ENCODE measurements around the gene WDFY2. TPM values are rescaled to one million over a fixed set of nuclear protein-coding genes. Genes with fewer than 3 reads are reported as not detected.

The WDFY2 gene
- total RNA-seq, 1 experiment from 2014 or later: 26.4 TPM

DNA sequence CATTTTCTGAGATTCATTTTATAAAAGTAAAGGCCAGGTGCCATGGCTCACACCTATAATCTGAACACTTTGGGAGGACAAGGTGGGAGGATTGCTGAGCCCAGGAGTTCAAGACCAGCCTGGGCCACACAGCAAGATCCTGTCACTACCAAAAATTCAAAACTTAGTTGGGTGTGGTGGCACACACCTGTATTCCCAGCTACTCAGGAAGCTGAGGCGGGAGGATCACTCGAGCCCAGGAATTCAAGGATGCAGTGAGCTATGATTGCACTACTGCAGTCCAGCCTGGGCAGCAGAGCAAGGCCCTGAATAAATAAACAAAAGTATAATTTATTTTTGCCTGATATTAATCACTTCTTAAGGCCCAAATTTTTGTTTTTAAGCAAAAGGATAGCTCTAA lies 179.2 kb downstream of the WDFY2 start:
- Histone ChIP-seq H4K5ac (ENCODE audit: insufficient read length, low read depth, low read length) (no peak overlapping the region), H3K9me3 (ENCODE audit: control insufficient read depth, low read depth, low read length) (no peaks in the 10 kb centered on the region), H3K27ac (ENCODE audit: insufficient read length, low read depth, low read length) (no peak overlapping the region), H2BK20ac (ENCODE audit: low read depth, low read length, poor library complexity, severe bottlenecking) (no peak overlapping the region), H3T11ph (ENCODE audit: low read length) (no peak overlapping the region), H3K4me2 (ENCODE audit: insufficient read depth, insufficient read length, low read length) (no peak overlapping the region), H2BK5ac (ENCODE audit: insufficient read length, low read length) (no peak overlapping the region), H2AK5ac (ENCODE audit: insufficient read length, low read length) (no peak overlapping the region), H3K18ac (ENCODE audit: insufficient read length, low read depth, low read length) (no peak overlapping the region), H4K91ac (ENCODE audit: insufficient read length, low read depth, low read length) (no peak overlapping the region), H4K20me1 (ENCODE audit: control insufficient read depth, insufficient read depth, insufficient read length) (no peaks in the 10 kb centered on the region), H2BK15ac (ENCODE audit: low read depth, low read length) (no peak overlapping the region), H2BK12ac (ENCODE audit: insufficient read length, low read depth, low read length) (no peak overlapping the region), H3K56ac (ENCODE audit: insufficient read length, low read depth, low read length) (no peak overlapping the region), H3K27me3 (ENCODE audit: insufficient read depth, low read length) (no peaks in the 10 kb centered on the region), H2AFZ (ENCODE audit: low read length) (no peak overlapping the region), H3K4me1 (ENCODE audit: insufficient read depth, low read length) (0 out of 2 replicates have a peak, but pooled peaks cover 3% of the 10 kb centered on the region), H3K23me2 (ENCODE audit: insufficient read length, low read depth, low read length, poor library complexity, severe bottlenecking) (no peaks in the 10 kb centered on the region), H3K14ac (ENCODE audit: insufficient read depth, low read length) (no peak overlapping the region), H3K23ac (ENCODE audit: insufficient read length, low read depth, low read length) (no peak overlapping the region), H3K79me1 (ENCODE audit: insufficient read depth, low read depth, low read length, poor library complexity, severe bottlenecking) (no peaks in the 10 kb centered on the region), H3K79me2 (ENCODE audit: insufficient read depth, low read length) (peaks cover 2% of the 10 kb centered on the region; the same call in 1 of the 2 replicates), H2BK120ac (ENCODE audit: low read depth, low read length, poor library complexity, severe bottlenecking) (no peak overlapping the region), H3K4ac (ENCODE audit: low read depth, low read length) (no peak overlapping the region), H3K9ac (ENCODE audit: extremely low read depth, insufficient read length, low read length) (no peak overlapping the region), H4K8ac (replicated peaks; ENCODE audit: insufficient read length, low read depth, low read length) (no peak overlapping the region)
- Mint-ChIP-seq H3K36me3 (ENCODE audit: insufficient read depth in 1 of 3, low read depth in 3 of 3) (peaks cover 8 to 50% (median 41%) of the 10 kb centered on the region in 3 experiments), H3K4me1 (peaks cover 13 to 17% of the 10 kb centered on the region in 2 experiments), H3K9me3 (no peaks in the 10 kb centered on the region), H3K27ac (0 out of 7 replicates have a peak overlapping the region, but pooled peaks of 1 of the 3 experiments have one; percentile 11), H3K4me3 (no peak overlapping the region), H3K27me3 (ENCODE audit: low read depth) (no peaks in the 10 kb centered on the region)
- no CpG with 5 or more reads among the region's 2 CpGs for WGBS (ENCODE audit: extremely low coverage, insufficient read length, low lambda C conversion rate)
- TF ChIP-seq, protein P1, sequence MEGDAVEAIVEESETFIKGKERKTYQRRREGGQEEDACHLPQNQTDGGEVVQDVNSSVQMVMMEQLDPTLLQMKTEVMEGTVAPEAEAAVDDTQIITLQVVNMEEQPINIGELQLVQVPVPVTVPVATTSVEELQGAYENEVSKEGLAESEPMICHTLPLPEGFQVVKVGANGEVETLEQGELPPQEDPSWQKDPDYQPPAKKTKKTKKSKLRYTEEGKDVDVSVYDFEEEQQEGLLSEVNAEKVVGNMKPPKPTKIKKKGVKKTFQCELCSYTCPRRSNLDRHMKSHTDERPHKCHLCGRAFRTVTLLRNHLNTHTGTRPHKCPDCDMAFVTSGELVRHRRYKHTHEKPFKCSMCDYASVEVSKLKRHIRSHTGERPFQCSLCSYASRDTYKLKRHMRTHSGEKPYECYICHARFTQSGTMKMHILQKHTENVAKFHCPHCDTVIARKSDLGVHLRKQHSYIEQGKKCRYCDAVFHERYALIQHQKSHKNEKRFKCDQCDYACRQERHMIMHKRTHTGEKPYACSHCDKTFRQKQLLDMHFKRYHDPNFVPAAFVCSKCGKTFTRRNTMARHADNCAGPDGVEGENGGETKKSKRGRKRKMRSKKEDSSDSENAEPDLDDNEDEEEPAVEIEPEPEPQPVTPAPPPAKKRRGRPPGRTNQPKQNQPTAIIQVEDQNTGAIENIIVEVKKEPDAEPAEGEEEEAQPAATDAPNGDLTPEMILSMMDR (conservative IDR thresholded peaks at IDR 0.05): no peak
- DNase-seq: no peak
